Measurements from ENCODE around the gene SSTR1.

Gene SSTR1

GRCh38 chr14:38243696-38244240 lies 36.1 kb downstream of the SSTR1 start:
- DNase-seq = no peak

GRCh38 chr14:38248321-38249028 lies 40.8 kb downstream of the SSTR1 start:
- DNase-seq = no peak

- no peak for DNase-seq
Measured at GRCh38 chr14:38250331-38250730, 42.6 kb downstream of the SSTR1 start.

DNA sequence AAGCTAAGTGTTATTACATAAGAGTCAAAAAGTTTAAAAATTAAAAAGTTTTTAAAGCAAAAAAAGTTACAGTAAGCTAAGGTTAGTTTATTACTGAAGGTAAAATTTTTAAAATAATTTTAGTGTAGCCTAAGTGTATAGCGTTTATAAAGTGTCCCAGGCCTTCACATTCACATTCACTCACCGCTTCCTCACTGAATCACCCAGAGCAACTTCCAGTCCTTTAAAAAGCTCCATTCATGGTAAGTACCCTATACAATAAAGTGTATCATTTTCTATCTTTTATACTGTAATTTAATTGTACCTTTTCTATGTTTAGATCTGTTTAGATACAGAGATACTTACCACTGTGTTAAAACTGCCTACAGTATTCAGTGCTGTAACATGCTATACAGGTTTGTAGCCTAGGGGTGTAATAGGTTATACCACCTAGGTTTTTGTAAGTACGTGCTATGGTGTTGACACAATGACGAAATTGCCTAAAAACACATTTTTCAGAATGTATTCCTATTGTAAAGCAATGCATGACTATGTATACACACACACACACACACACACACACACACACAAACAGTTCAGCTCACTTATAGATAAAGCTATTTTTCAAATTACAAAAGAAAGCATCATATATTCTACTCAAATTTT lies 44.5 kb downstream of the SSTR1 start:
- no peak for DNase-seq

- DNase-seq = no peak
Measured at GRCh38 chr14:38253676-38254075, 46.0 kb downstream of the SSTR1 start.

- DNase-seq = no peak
Measured at GRCh38 chr14:38254571-38255407, 47.1 kb downstream of the SSTR1 start.

DNA sequence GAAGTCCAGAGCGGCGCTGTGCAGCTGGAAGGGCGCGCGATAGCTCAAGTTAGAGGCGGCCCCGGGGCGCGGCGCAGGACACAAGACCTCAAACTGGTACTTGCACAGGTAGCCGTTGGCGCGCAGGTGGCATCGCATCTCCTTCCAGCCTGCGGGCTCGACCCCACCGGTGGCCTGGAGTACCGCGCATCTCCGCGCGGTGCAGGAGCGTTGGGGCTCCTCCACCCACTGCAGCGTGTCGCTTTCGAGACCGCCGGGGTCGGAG lies 47.6 kb downstream of the SSTR1 start:
- no peak for DNase-seq

DNA sequence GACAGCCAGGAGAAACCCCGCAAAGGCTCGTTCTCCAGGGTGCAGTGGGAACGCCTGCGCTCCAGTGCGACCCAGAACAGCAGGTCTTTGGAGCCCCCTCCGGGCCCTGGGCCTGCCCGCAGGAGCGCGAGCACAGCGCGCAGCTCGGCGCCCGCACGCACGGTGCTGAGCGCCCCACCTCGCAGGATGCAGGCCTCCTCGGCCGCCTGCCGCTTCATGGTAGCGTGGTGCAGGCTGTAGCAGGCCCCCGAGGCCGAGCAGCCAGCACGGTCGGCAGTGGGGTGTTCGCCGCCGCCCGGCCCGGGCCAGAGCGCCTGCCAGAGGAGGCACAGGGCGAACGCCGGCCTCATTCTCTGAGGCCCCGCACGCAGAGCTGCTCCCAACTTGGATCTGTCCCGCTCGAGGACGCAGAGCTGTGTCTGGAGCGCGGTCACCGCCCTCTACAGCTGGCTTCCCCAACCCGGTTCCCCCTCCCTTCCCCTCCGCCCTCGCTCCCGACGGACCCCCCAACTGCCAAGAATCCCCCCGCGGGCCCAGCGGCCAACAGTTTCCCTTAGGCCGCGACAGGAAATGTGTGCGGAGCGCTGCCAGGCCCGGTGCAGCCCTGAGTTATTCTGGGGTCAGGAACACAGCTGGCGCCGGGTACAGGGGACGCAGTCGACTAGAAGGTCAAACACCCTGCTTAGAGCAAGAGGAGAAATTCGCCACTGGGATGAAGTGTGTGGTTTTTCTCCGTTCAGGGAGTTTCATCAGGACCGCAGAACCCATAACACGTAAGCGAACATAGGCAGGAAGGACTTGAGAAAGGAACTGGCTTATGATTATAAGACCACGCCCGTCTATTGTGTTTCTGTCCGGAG lies 48.2 kb downstream of the SSTR1 start, which contains the start of gene CLEC14A:
Gene CLEC14A (minus strand): TSS at position 421 of the 860 bp plus-strand sequence. CDS start 71 bp downstream, at position 350.
- no peak for DNase-seq

DNA sequence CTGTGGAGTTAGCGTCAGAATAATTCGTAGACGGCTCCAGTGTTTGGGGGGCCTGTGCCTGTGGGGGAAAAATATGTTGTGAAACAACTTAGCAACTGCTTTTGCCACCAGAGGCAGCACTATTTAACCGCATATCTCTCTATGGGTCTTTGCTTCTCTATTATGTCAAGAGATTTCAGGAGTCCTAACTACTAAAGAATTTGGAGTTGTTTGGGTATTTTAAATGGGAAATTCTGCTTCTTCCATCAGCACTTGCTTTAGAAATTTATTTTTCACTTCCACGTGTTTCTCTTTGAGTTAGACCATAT lies 48.8 kb downstream of the SSTR1 start:
- DNase-seq = no peak

GRCh38 chr14:38257507-38257906 lies 49.8 kb downstream of the SSTR1 start:
- no peak for DNase-seq

DNA sequence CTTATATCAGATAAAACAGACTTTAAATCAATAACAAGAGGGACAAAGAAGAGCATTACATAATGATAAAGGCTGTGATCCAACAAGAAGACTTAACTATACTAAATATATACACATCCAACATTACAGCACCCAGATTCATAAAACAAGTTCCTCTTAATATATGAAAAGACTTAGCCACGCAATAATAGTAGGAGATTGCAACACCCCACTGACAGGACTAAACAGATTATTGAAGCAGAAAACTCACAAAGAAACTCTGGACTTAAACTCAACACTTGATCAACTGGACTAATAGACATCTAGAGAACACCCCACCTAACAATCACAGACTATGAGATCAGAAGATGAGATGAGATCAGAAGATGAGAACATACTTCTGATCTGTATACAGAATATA lies 53.9 kb downstream of the SSTR1 start:
- DNase-seq = no peak
